ENCODE results near the gene USHBP1. TPM values are rescaled to one million over a fixed set of nuclear protein-coding genes. Genes with fewer than 3 reads are reported as not detected.
A peak's percentile ranks its signal among the peaks of the same experiment; 100 is the strongest.

The USHBP1 gene
- total and polyA plus RNA-seq, 2 experiments from 2014 or later, result 4.0 to 5.6 TPM

GRCh38 chr19:17304386-17305215 is 40.1 kb upstream of the USHBP1 start:
- Histone ChIP-seq H2AFZ (no peak overlapping the region), H3K27ac (ENCODE audit: low read depth) (peak overlapping the region; percentile 84)

More at GRCh38 chr19:17304386-17305215, 40.1 kb upstream of the USHBP1 start:
- Histone ChIP-seq H3K4me1 (ENCODE audit: insufficient read depth) (peaks cover 37% of the 10 kb centered on the region), H3K9me2 (ENCODE audit: insufficient read depth) (no peaks in the 10 kb centered on the region), H3K4me2 (peak overlapping the region; percentile 75), H3K4me3 (peak overlapping the region; percentile 38; the same call in 1 of the 2 replicates), H4K20me1 (replicated peaks; ENCODE audit: insufficient read depth) (peaks cover 3% of the 10 kb centered on the region; the same call in 1 of the 2 replicates), H3F3A (replicated peaks; ENCODE audit: low read depth) (peaks cover 37% of the 10 kb centered on the region), H3K36me3 (ENCODE audit: insufficient read depth) (no peaks in the 10 kb centered on the region), H3K27me3 (ENCODE audit: insufficient read depth) (no peaks in the 10 kb centered on the region), H3K79me2 (replicated peaks; ENCODE audit: insufficient read depth) (peaks cover 10% of the 10 kb centered on the region)
- Mint-ChIP-seq H3K4me3 (peak overlapping the region; percentile 95), H3K9me3 (no peaks in the 10 kb centered on the region; the same call in 1 of the 3 replicates), H3K4me1 (peaks cover 36% of the 10 kb centered on the region), H3K27me3 (ENCODE audit: insufficient read depth, low read depth, poor library complexity) (peaks cover 30% of the 10 kb centered on the region), H3K36me3 (ENCODE audit: low read depth) (peaks cover 7% of the 10 kb centered on the region), H3K27ac (no peak overlapping the region)
- TF ChIP-seq ETS1 (IDR thresholded peaks at IDR 0.05) (no peak), NANOG (IDR thresholded peaks at IDR 0.05; ENCODE audit: borderline replicate concordance) (no peak), POLR2AphosphoS5 (IDR thresholded peaks at IDR 0.05; ENCODE audit: low read depth) (no peak), ZNF114 (CRISPR knock-in tag; IDR thresholded peaks at IDR 0.05) (no peak), STAT1 (IDR thresholded peaks at IDR 0.05; ENCODE audit: unreplicated experiment) (no peak), ZNF331 (CRISPR knock-in tag; IDR thresholded peaks at IDR 0.05; ENCODE audit: low read depth) (no peak), ZNF462 (CRISPR knock-in tag; IDR thresholded peaks at IDR 0.05) (no peak), EZH2phosphoT487 (IDR thresholded peaks at IDR 0.05; ENCODE audit: unreplicated experiment) (no peak), CREB1 (CRISPR knock-in tag; IDR thresholded peaks at IDR 0.05; ENCODE audit: low read depth) (no peak), JUNB (IDR thresholded peaks at IDR 0.05; ENCODE audit: unreplicated experiment) (no peak), EZH2 (IDR thresholded peaks at IDR 0.05; ENCODE audit: low read depth, unreplicated experiment) (no peak)
- TF ChIP-seq, protein P1, sequence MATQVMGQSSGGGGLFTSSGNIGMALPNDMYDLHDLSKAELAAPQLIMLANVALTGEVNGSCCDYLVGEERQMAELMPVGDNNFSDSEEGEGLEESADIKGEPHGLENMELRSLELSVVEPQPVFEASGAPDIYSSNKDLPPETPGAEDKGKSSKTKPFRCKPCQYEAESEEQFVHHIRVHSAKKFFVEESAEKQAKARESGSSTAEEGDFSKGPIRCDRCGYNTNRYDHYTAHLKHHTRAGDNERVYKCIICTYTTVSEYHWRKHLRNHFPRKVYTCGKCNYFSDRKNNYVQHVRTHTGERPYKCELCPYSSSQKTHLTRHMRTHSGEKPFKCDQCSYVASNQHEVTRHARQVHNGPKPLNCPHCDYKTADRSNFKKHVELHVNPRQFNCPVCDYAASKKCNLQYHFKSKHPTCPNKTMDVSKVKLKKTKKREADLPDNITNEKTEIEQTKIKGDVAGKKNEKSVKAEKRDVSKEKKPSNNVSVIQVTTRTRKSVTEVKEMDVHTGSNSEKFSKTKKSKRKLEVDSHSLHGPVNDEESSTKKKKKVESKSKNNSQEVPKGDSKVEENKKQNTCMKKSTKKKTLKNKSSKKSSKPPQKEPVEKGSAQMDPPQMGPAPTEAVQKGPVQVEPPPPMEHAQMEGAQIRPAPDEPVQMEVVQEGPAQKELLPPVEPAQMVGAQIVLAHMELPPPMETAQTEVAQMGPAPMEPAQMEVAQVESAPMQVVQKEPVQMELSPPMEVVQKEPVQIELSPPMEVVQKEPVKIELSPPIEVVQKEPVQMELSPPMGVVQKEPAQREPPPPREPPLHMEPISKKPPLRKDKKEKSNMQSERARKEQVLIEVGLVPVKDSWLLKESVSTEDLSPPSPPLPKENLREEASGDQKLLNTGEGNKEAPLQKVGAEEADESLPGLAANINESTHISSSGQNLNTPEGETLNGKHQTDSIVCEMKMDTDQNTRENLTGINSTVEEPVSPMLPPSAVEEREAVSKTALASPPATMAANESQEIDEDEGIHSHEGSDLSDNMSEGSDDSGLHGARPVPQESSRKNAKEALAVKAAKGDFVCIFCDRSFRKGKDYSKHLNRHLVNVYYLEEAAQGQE (IDR thresholded peaks at IDR 0.05; ENCODE audit: unreplicated experiment), result no peak
- TF ChIP-seq, protein P2, sequence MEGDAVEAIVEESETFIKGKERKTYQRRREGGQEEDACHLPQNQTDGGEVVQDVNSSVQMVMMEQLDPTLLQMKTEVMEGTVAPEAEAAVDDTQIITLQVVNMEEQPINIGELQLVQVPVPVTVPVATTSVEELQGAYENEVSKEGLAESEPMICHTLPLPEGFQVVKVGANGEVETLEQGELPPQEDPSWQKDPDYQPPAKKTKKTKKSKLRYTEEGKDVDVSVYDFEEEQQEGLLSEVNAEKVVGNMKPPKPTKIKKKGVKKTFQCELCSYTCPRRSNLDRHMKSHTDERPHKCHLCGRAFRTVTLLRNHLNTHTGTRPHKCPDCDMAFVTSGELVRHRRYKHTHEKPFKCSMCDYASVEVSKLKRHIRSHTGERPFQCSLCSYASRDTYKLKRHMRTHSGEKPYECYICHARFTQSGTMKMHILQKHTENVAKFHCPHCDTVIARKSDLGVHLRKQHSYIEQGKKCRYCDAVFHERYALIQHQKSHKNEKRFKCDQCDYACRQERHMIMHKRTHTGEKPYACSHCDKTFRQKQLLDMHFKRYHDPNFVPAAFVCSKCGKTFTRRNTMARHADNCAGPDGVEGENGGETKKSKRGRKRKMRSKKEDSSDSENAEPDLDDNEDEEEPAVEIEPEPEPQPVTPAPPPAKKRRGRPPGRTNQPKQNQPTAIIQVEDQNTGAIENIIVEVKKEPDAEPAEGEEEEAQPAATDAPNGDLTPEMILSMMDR (conservative IDR thresholded peaks at IDR 0.05; ENCODE audit: low read depth in 2 of 2), result no peak
- no peak for DNase-seq (ENCODE audit: low spot score)
- ATAC-seq, result no peak

All from GM23338 (cell line).